DOHH2 (cell line): Measurements from ENCODE around the gene MUC2.

Source experiments
- H3F3A ChIP-seq: fragments of 200-600 bp; sonication (generic), shearing (Covaris generic); 2 replicates; pipeline ENCODE4 v1.6.0; 2016; ENCODE audit warnings: antibody characterized with exemption, mild to moderate bottlenecking; ENCODE audit not compliant: control insufficient read depth, insufficient read depth
- H3K27ac ChIP-seq: fragments of 200-600 bp; sonication (generic); 2 replicates; pipeline ENCODE4 v1.5.1; 2014; ENCODE audit warnings: low read depth, mild to moderate bottlenecking, low read length, moderate library complexity
- H3K27me3 ChIP-seq: fragments of 200-600 bp; sonication (generic); 2 replicates; pipeline ENCODE4 v1.6.1; 2014; ENCODE audit warnings: mild to moderate bottlenecking, low read length, mixed read lengths; ENCODE audit not compliant: control insufficient read depth
- H3K36me3 ChIP-seq: fragments of 200-600 bp; sonication (generic); 2 replicates; pipeline ENCODE4 v1.6.1; 2014; ENCODE audit warnings: mild to moderate bottlenecking, low read length, moderate library complexity, mixed read lengths; ENCODE audit not compliant: control insufficient read depth
- H3K4me1 ChIP-seq: fragments of 200-600 bp; sonication (generic); 2 replicates; pipeline ENCODE4 v1.6.1; 2014; ENCODE audit warnings: mild to moderate bottlenecking, low read length, mixed read lengths; ENCODE audit not compliant: control insufficient read depth
- H3K4me2 ChIP-seq: fragments of 200-600 bp; sonication (generic); 2 replicates; pipeline ENCODE4 v1.6.0; 2014; ENCODE audit warnings: mild to moderate bottlenecking, low read length, moderate library complexity
- H3K4me3 ChIP-seq: fragments of 200-600 bp; sonication (generic); 2 replicates; pipeline ENCODE4 v1.5.1; 2014; ENCODE audit warnings: mild to moderate bottlenecking, low read length, mixed read lengths
- H3K79me2 ChIP-seq: fragments of 200-600 bp; sonication (generic); 2 replicates; pipeline ENCODE4 v1.6.1; 2014; ENCODE audit warnings: mild to moderate bottlenecking, low read length, mixed read lengths; ENCODE audit not compliant: control insufficient read depth
- H3K9me2 ChIP-seq: fragments of 200-600 bp; sonication (generic); replicated peaks from 2 replicates; pipeline ENCODE4 v1.6.1; 2014; ENCODE audit warnings: mild to moderate bottlenecking, low read length, mixed read lengths; ENCODE audit not compliant: control insufficient read depth
- H3K9me3 ChIP-seq: fragments of 200-600 bp; sonication (generic); 2 replicates; pipeline ENCODE4 v1.6.1; 2014; ENCODE audit warnings: antibody characterized with exemption, low read length, mixed read lengths; ENCODE audit not compliant: control insufficient read depth, insufficient read depth
- H4K20me1 ChIP-seq: fragments of 200-600 bp; sonication (generic); 2 replicates; pipeline ENCODE4 v1.6.0; 2014; ENCODE audit warnings: low read depth, mild to moderate bottlenecking, antibody characterized with exemption, low read length, moderate library complexity; ENCODE audit not compliant: control insufficient read depth, insufficient read depth
- CTCF ChIP-seq: fragments of 200-600 bp; sonication (generic); IDR thresholded peaks from one replicate; pipeline ENCODE4 v1.5.1; 2014; ENCODE audit warnings: antibody characterized with exemption, mild to moderate bottlenecking, low read depth, low read length; ENCODE audit not compliant: poor library complexity, severe bottlenecking
- EZH2phosphoT487 ChIP-seq: fragments of 200-600 bp; sonication (generic); IDR thresholded peaks from 2 replicates; pipeline ENCODE4 v1.6.1; 2017; ENCODE audit warnings: borderline replicate concordance, mild to moderate bottlenecking, antibody characterized with exemption, low read length, moderate library complexity, mixed read lengths

Gene MUC2

GRCh38 chr11:1052133-1053011, 22.3 kb upstream of the MUC2 start:
- H3F3A ChIP-seq: no peaks in the 10 kb centered on the region
- H3K79me2 ChIP-seq: no peaks in the 10 kb centered on the region
- no peaks in the 10 kb centered on the region for H4K20me1 ChIP-seq
- H3K4me3 ChIP-seq: no peak overlapping the region
- no peak overlapping the region for H3K27ac ChIP-seq
- no peaks in the 10 kb centered on the region for H3K9me3 ChIP-seq
- no peak for TF ChIP-seq EZH2phosphoT487
- TF ChIP-seq CTCF: no peak
- no peaks in the 10 kb centered on the region for H3K27me3 ChIP-seq
- H3K36me3 ChIP-seq: no peaks in the 10 kb centered on the region
- H3K4me2 ChIP-seq: no peak overlapping the region
- 0 out of 2 replicates have a peak, but pooled peaks cover 4% of the 10 kb centered on the region for H3K4me1 ChIP-seq
- no peaks in the 10 kb centered on the region for H3K9me2 ChIP-seq

DNA sequence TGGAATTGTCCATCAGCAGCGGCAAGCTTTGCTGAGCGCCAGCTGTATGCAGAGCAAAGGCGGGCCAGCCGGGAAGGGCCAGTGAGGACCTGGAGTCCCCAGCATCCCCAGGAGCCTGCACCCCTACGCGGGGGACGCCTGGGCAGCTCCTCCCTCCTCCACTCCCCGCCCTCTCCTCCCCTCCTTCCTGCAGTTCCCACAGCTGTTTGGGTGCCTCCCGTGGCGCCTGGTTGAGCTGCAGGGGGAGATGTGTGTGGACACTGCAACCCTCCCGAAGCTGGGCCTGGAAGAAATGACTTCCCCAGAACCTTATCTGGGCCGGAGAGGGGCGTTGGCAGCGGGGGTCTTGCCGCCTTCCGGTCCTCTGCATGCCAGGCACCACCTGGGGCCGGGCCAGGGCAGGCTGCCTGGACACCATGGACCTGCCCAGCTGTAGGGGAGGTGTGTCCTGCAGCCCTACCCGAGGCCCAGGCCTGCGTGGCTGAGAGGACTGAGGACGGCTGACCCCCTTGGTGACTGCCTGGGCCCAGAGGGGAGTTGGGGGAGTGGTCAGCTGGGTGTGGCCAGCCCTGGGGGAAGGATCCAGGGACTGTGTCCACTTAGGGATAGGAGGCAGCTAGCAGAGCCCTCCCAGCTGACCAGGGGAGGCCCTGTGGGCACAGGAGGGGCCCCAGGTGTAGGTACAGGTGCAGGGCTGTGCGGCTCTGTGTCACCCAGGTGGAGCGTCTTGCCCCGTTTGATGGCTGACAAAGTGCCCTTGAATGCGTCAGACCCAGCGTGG, 21.4 kb upstream of the MUC2 start:
- Histone ChIP-seq H3K27ac (no peak overlapping the region), H3K4me3 (no peak overlapping the region), H3F3A (no peaks in the 10 kb centered on the region), H3K9me3 (no peaks in the 10 kb centered on the region), H3K4me2 (no peak overlapping the region), H3K9me2 (no peaks in the 10 kb centered on the region), H3K4me1 (0 out of 2 replicates have a peak, but pooled peaks cover 4% of the 10 kb centered on the region), H3K79me2 (no peaks in the 10 kb centered on the region), H3K36me3 (no peaks in the 10 kb centered on the region), H4K20me1 (no peaks in the 10 kb centered on the region), H3K27me3 (no peaks in the 10 kb centered on the region)
- no peak for TF ChIP-seq CTCF
- TF ChIP-seq EZH2phosphoT487: no peak

DNA sequence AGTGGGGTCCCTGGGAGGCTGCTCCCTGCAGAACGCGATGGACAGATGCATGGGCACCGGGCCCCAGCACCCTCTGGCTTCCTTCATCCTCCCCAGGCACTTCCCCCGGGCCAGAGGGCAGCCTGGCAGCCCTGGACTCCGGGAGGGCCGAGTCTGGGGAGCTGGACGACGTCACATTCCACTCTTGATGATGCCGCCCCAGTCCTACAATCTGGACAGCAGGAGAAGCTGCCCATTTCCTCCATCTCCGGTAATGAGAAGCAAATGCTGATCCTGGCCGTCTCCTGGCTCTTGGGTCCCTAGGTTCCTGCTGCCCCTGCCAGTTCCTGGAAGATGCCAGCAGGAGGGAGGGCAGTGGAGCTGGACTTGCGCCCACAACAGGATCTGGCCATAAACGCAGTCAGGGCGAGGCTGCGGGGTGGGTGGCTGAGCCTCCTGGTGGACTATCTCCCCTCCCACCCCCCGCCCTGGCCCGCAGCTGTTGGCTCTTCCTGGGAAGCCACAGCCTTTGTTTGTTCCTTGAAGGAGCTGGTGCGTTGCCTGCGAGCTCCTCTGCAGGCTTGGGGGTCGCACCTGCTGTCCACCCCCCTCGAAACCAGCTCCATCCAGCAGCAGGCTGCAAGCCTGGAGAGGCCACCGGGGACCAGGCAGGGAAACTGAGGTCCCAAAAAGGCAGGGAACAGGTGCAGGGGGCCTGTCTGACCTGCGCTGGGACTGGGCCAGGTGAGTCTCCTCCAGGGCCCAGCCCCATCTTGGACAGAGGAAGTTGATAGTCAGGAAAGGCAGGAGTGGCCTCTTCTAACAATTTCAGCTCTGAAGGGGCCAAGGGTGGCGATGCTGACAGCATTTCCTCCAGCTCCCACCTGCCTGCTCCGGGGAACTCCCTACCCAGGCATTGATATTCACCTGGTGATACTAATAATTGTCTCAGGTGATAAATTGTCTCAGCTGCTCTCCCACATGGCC, 20.2 kb upstream of the MUC2 start:
- H3K9me2 ChIP-seq: no peaks in the 10 kb centered on the region
- no peak overlapping the region for H3K27ac ChIP-seq
- H3K4me1 ChIP-seq: 0 out of 2 replicates have a peak, but pooled peaks cover 4% of the 10 kb centered on the region
- no peaks in the 10 kb centered on the region for H3K9me3 ChIP-seq
- no peak for TF ChIP-seq EZH2phosphoT487
- H3K4me3 ChIP-seq: no peak overlapping the region
- no peaks in the 10 kb centered on the region for H3F3A ChIP-seq
- H3K27me3 ChIP-seq: no peaks in the 10 kb centered on the region
- no peaks in the 10 kb centered on the region for H4K20me1 ChIP-seq
- no peak overlapping the region for H3K4me2 ChIP-seq
- no peaks in the 10 kb centered on the region for H3K36me3 ChIP-seq
- no peaks in the 10 kb centered on the region for H3K79me2 ChIP-seq
